GM23338 (cell line): ENCODE data around the gene GOSR2. TPM values are rescaled to one million over a fixed set of nuclear protein-coding genes. Genes with fewer than 3 reads are reported as not detected.

Source experiments
- ATAC-seq: fragments of 200-7000 bp; cut with Tn5 transposase; 3 replicates; pipeline ENCODE4 v1.9.1; 2020
- DNase-seq: peaks from one replicate; pipeline ENCODE4 v3.0.0-alpha.2; 2015; ENCODE audit warnings: low spot score
- H2AFZ ChIP-seq: fragments of 200-600 bp; sonication (generic); 2 replicates; pipeline ENCODE4 v1.8.0; 2016; ENCODE audit warnings: antibody characterized with exemption, mild to moderate bottlenecking, moderate library complexity
- H3F3A ChIP-seq: fragments of 200-600 bp; sonication (generic); replicated peaks from 2 replicates; pipeline ENCODE4 v1.8.0; 2017; ENCODE audit warnings: antibody characterized with exemption, mixed run types, low read depth
- H3K27ac ChIP-seq: fragments of 200-600 bp; sonication (generic); 2 replicates; pipeline ENCODE4 v1.6.1; 2016; ENCODE audit warnings: low read depth
- H3K27me3 ChIP-seq: fragments of 200-600 bp; sonication (generic); 2 replicates; pipeline ENCODE4 v1.8.0; 2016; ENCODE audit warnings: mild to moderate bottlenecking, mixed run types, moderate library complexity; ENCODE audit not compliant: insufficient read depth
- H3K36me3 ChIP-seq: fragments of 200-600 bp; sonication (generic); 2 replicates; pipeline ENCODE4 v1.8.0; 2016; ENCODE audit warnings: mild to moderate bottlenecking; ENCODE audit not compliant: insufficient read depth
- H3K4me1 ChIP-seq: fragments of 200-600 bp; sonication (generic); 2 replicates; pipeline ENCODE4 v1.8.0; 2016; ENCODE audit warnings: mild to moderate bottlenecking, moderate library complexity; ENCODE audit not compliant: insufficient read depth
- H3K4me2 ChIP-seq: fragments of 200-600 bp; sonication (generic); 2 replicates; pipeline ENCODE4 v1.7.1; 2017; ENCODE audit warnings: mixed run types
- H3K4me3 ChIP-seq: fragments of 200-600 bp; sonication (generic); 2 replicates; pipeline ENCODE4 v1.6.1; 2016; ENCODE audit warnings: mixed run types
- H3K79me2 ChIP-seq: fragments of 200-600 bp; sonication (generic); replicated peaks from 2 replicates; pipeline ENCODE4 v1.8.0; 2017; ENCODE audit warnings: mild to moderate bottlenecking; ENCODE audit not compliant: insufficient read depth
- H3K9me2 ChIP-seq: fragments of 200-600 bp; sonication (generic); 2 replicates; pipeline ENCODE4 v1.8.0; 2017; ENCODE audit not compliant: insufficient read depth
- H4K20me1 ChIP-seq: fragments of 200-600 bp; sonication (generic); replicated peaks from 2 replicates; pipeline ENCODE4 v1.8.0; 2017; ENCODE audit warnings: mild to moderate bottlenecking; ENCODE audit not compliant: insufficient read depth
- H3K27ac Mint-ChIP-seq: 2 replicates; pipeline ENCODE4 v1.8.0; 2020; ENCODE audit warnings: inconsistent platforms, mild to moderate bottlenecking, moderate library complexity, mixed read lengths
- H3K27me3 Mint-ChIP-seq: 3 replicates; pipeline ENCODE4 v1.8.0; 2022; ENCODE audit warnings: low read depth, mild to moderate bottlenecking, moderate library complexity, mixed read lengths, inconsistent platforms; ENCODE audit not compliant: insufficient read depth, poor library complexity
- H3K36me3 Mint-ChIP-seq: 3 replicates; pipeline ENCODE4 v1.8.0; 2021; ENCODE audit warnings: low read depth, mild to moderate bottlenecking, inconsistent platforms, moderate library complexity, mixed read lengths
- H3K4me1 Mint-ChIP-seq: 3 replicates; pipeline ENCODE4 v1.8.0; 2020; ENCODE audit warnings: mild to moderate bottlenecking, inconsistent platforms, mixed read lengths
- H3K4me3 Mint-ChIP-seq: 3 replicates; pipeline ENCODE4 v1.8.0; 2021; ENCODE audit warnings: moderate library complexity, mild to moderate bottlenecking, inconsistent platforms, mixed read lengths
- H3K9me3 Mint-ChIP-seq: 3 replicates; pipeline ENCODE4 v1.8.0; 2020; ENCODE audit warnings: moderate library complexity, mild to moderate bottlenecking, inconsistent platforms, mixed read lengths
- polyA plus RNA-seq: library from polyadenylated mRNA; unstranded; fragments of >200 nt; fragmentation: Nextera tagmentation; extraction: Ambion mirVana; gene quantifications from 2 replicates; pipeline ENCODE4 v1.2.1, GENCODE V29; 2016
- total RNA-seq: library from RNA; depleted of rRNA; stranded (reverse); fragments of >200 nt; shearing (Covaris generic); gene quantifications from 2 replicates; pipeline ENCODE4 v1.2.3, GENCODE V29; 2014
- TF ChIP-seq, protein P1 (sequence below), 2 experiments: fragments of 200-600 bp in 1 of 2; sonication (generic) in 1 of 2; conservative IDR thresholded peaks; 2 replicates each; pipeline versions ENCODE4 v1.5.1 to v1.6.1; 2016 to 2017; ENCODE audit warnings: antibody characterized with exemption in 2 of 2, low read depth in 2 of 2, mild to moderate bottlenecking in 2 of 2, moderate library complexity in 1 of 2
- TF ChIP-seq, protein P2 (sequence below): fragments of 250-450 bp; sonication (Bioruptor Pico); IDR thresholded peaks from 2 replicates; pipeline ENCODE4 v1.5.0; 2020; ENCODE audit warnings: mild to moderate bottlenecking, moderate library complexity

GOSR2 gene
- total and polyA plus RNA-seq, 2 experiments from 2014 or later = 33.2 to 36.2 TPM

DNA sequence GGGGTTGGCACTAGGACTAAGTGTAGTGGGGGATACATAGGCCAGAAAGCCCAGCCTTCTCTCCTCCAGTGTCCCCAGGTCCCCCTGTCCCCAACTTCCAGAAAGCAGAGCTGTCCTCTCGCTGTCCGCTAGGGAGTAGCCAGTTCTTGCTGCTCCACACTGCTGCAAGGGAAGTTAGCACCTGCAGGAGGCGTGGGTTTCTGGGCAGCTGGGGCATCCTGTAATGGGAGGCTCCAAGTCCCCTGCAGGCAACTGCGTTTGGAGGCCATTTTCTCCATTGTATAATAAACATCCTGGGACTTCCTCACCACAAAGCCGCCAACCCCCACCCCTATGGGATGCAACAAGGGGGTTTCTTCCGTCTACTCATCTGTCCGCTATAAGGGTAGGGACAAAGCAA, 54.4 kb downstream of the GOSR2 start:
- Histone ChIP-seq H3K27me3 (peaks cover 27% of the 10 kb centered on the region), H3K36me3 (no peaks in the 10 kb centered on the region), H3F3A (peaks cover 7% of the 10 kb centered on the region; the same call in 1 of the 2 replicates), H3K4me1 (peaks cover 37% of the 10 kb centered on the region), H3K4me2 (peak overlapping the region; percentile 88), H3K27ac (no peak overlapping the region), H3K79me2 (no peaks in the 10 kb centered on the region), H4K20me1 (no peaks in the 10 kb centered on the region; the same call in 1 of the 2 replicates), H3K9me2 (no peaks in the 10 kb centered on the region), H3K4me3 (peak overlapping the region; percentile 76), H2AFZ (peak overlapping the region; percentile 84; the same call in 1 of the 2 replicates)
- Mint-ChIP-seq H3K4me1 (peaks cover 38% of the 10 kb centered on the region), H3K9me3 (no peaks in the 10 kb centered on the region; the same call in 2 of the 3 replicates), H3K36me3 (peaks cover 5% of the 10 kb centered on the region; the same call in 2 of the 3 replicates), H3K27ac (peak overlapping the region; percentile 80), H3K4me3 (peak overlapping the region; percentile 93), H3K27me3 (peaks cover 35% of the 10 kb centered on the region)
- DNase-seq (peak; percentile 97), ATAC-seq (peak; percentile 84)
- TF ChIP-seq, protein P1, sequence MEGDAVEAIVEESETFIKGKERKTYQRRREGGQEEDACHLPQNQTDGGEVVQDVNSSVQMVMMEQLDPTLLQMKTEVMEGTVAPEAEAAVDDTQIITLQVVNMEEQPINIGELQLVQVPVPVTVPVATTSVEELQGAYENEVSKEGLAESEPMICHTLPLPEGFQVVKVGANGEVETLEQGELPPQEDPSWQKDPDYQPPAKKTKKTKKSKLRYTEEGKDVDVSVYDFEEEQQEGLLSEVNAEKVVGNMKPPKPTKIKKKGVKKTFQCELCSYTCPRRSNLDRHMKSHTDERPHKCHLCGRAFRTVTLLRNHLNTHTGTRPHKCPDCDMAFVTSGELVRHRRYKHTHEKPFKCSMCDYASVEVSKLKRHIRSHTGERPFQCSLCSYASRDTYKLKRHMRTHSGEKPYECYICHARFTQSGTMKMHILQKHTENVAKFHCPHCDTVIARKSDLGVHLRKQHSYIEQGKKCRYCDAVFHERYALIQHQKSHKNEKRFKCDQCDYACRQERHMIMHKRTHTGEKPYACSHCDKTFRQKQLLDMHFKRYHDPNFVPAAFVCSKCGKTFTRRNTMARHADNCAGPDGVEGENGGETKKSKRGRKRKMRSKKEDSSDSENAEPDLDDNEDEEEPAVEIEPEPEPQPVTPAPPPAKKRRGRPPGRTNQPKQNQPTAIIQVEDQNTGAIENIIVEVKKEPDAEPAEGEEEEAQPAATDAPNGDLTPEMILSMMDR (conservative IDR thresholded peaks at IDR 0.05; ENCODE audit: low read depth in 2 of 2) = peak; percentile 61 to 67
- TF ChIP-seq, protein P2, sequence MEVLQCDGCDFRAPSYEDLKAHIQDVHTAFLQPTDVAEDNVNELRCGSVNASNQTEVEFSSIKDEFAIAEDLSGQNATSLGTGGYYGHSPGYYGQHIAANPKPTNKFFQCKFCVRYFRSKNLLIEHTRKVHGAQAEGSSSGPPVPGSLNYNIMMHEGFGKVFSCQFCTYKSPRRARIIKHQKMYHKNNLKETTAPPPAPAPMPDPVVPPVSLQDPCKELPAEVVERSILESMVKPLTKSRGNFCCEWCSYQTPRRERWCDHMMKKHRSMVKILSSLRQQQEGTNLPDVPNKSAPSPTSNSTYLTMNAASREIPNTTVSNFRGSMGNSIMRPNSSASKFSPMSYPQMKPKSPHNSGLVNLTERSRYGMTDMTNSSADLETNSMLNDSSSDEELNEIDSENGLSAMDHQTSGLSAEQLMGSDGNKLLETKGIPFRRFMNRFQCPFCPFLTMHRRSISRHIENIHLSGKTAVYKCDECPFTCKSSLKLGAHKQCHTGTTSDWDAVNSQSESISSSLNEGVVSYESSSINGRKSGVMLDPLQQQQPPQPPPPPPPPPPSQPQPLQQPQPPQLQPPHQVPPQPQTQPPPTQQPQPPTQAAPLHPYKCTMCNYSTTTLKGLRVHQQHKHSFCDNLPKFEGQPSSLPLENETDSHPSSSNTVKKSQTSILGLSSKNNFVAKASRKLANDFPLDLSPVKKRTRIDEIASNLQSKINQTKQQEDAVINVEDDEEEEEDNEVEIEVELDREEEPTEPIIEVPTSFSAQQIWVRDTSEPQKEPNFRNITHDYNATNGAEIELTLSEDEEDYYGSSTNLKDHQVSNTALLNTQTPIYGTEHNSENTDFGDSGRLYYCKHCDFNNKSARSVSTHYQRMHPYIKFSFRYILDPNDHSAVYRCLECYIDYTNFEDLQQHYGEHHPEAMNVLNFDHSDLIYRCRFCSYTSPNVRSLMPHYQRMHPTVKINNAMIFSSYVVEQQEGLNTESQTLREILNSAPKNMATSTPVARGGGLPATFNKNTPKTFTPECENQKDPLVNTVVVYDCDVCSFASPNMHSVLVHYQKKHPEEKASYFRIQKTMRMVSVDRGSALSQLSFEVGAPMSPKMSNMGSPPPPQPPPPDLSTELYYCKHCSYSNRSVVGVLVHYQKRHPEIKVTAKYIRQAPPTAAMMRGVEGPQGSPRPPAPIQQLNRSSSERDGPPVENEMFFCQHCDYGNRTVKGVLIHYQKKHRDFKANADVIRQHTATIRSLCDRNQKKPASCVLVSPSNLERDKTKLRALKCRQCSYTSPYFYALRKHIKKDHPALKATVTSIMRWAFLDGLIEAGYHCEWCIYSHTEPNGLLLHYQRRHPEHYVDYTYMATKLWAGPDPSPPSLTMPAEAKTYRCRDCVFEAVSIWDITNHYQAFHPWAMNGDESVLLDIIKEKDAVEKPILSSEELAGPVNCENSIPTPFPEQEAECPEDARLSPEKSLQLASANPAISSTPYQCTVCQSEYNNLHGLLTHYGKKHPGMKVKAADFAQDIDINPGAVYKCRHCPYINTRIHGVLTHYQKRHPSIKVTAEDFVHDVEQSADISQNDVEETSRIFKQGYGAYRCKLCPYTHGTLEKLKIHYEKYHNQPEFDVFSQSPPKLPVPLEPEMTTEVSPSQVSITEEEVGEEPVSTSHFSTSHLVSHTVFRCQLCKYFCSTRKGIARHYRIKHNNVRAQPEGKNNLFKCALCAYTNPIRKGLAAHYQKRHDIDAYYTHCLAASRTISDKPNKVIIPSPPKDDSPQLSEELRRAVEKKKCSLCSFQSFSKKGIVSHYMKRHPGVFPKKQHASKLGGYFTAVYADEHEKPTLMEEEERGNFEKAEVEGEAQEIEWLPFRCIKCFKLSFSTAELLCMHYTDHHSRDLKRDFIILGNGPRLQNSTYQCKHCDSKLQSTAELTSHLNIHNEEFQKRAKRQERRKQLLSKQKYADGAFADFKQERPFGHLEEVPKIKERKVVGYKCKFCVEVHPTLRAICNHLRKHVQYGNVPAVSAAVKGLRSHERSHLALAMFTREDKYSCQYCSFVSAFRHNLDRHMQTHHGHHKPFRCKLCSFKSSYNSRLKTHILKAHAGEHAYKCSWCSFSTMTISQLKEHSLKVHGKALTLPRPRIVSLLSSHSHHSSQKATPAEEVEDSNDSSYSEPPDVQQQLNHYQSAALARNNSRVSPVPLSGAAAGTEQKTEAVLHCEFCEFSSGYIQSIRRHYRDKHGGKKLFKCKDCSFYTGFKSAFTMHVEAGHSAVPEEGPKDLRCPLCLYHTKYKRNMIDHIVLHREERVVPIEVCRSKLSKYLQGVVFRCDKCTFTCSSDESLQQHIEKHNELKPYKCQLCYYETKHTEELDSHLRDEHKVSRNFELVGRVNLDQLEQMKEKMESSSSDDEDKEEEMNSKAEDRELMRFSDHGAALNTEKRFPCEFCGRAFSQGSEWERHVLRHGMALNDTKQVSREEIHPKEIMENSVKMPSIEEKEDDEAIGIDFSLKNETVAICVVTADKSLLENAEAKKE (CRISPR knock-in tag) = no peak
